Neural cell (in vitro differentiated cells): ENCODE measurements around the gene MAP4K4. TPM values are rescaled to one million over a fixed set of nuclear protein-coding genes. Genes with fewer than 3 reads are reported as not detected.

ENCODE experiments used
- H2AFZ ChIP-seq: fragments of 200-600, 300-800 bp; sonication (generic), shearing (Covaris generic); 2 replicates; pipeline ENCODE4 v1.6.0; 2014; ENCODE audit warnings: low read depth, mild to moderate bottlenecking, antibody characterized with exemption, low read length, moderate library complexity
- H3F3A ChIP-seq: fragments of 200-600 bp; shearing (Covaris generic); 2 replicates; pipeline ENCODE4 v1.6.1; 2016; ENCODE audit warnings: mild to moderate bottlenecking, moderate library complexity, mixed read lengths, antibody characterized with exemption, low read length; ENCODE audit not compliant: insufficient read depth, poor library complexity, severe bottlenecking
- H3K27ac ChIP-seq: fragments of 200-600, 300-800 bp; sonication (generic), shearing (Covaris generic); 2 replicates; pipeline ENCODE4 v1.5.1; 2014; ENCODE audit warnings: mild to moderate bottlenecking, low read length, moderate library complexity
- H3K27me3 ChIP-seq: fragments of 300-800, 200-600 bp; sonication (generic), shearing (Covaris generic); 2 replicates; pipeline ENCODE4 v1.6.0; 2014; ENCODE audit warnings: mild to moderate bottlenecking, low read depth, low read length, moderate library complexity; ENCODE audit not compliant: insufficient read depth
- H3K36me3 ChIP-seq: fragments of 300-800, 200-600 bp; sonication (generic), shearing (Covaris generic); 2 replicates; pipeline ENCODE4 v1.5.1; 2014; ENCODE audit warnings: mild to moderate bottlenecking, antibody characterized with exemption, low read length, moderate library complexity; ENCODE audit not compliant: insufficient read depth
- H3K4me2 ChIP-seq: fragments of 300-800, 200-600 bp; sonication (generic), shearing (Covaris generic); 2 replicates; pipeline ENCODE4 v1.6.0; 2014; ENCODE audit warnings: mild to moderate bottlenecking, low read length
- H3K4me3 ChIP-seq: fragments of 300-800, 200-600 bp; sonication (generic), shearing (Covaris generic); 2 replicates; pipeline ENCODE4 v1.5.1; 2014; ENCODE audit warnings: mild to moderate bottlenecking, low read length, moderate library complexity
- H3K79me2 ChIP-seq: fragments of 200-600 bp; shearing (Covaris generic); replicated peaks from 2 replicates; pipeline ENCODE4 v1.6.0; 2014; ENCODE audit warnings: mild to moderate bottlenecking, low read length, moderate library complexity; ENCODE audit not compliant: insufficient read depth
- H3K9ac ChIP-seq: fragments of 300-800, 200-600 bp; sonication (generic), shearing (Covaris generic); 2 replicates; pipeline ENCODE4 v1.6.1; 2016; ENCODE audit warnings: mild to moderate bottlenecking, low read length, mixed read lengths
- H3K9me2 ChIP-seq: fragments of 200-600 bp; shearing (Covaris generic); 2 replicates; pipeline ENCODE4 v1.6.1; 2016; ENCODE audit warnings: mild to moderate bottlenecking, low read length, mixed read lengths; ENCODE audit not compliant: insufficient read depth
- H3K9me3 ChIP-seq: fragments of 200-600, 300-800 bp; sonication (generic), shearing (Covaris generic); 2 replicates; pipeline ENCODE4 v1.6.1; 2016; ENCODE audit warnings: mild to moderate bottlenecking, mixed run types, low read length, moderate library complexity, mixed read lengths
- H4K20me1 ChIP-seq: fragments of 200-600 bp; shearing (Covaris generic); 2 replicates; pipeline ENCODE4 v1.6.1; 2016; ENCODE audit warnings: mild to moderate bottlenecking, mixed run types; ENCODE audit not compliant: insufficient read depth
- EP300 ChIP-seq: fragments of 450-650 bp; conservative IDR thresholded peaks from 2 replicates; pipeline ENCODE4 v1.6.1; 2014; ENCODE audit warnings: antibody characterized with exemption, mild to moderate bottlenecking, moderate library complexity; ENCODE audit not compliant: poor library complexity, severe bottlenecking
- EZH2 ChIP-seq: fragments of 200-600, 300-800 bp; shearing (Covaris generic), sonication (generic); IDR thresholded peaks from 2 replicates; pipeline ENCODE4 v1.6.1; 2014; ENCODE audit warnings: antibody characterized with exemption, low read length, borderline replicate concordance, mild to moderate bottlenecking; ENCODE audit not compliant: insufficient read depth, poor library complexity, severe bottlenecking
- MXI1 ChIP-seq: fragments of 450-650 bp; conservative IDR thresholded peaks from 2 replicates; pipeline ENCODE4 v1.6.1; 2014; ENCODE audit warnings: antibody characterized with exemption, mild to moderate bottlenecking; ENCODE audit not compliant: poor library complexity, severe bottlenecking
- POLR2AphosphoS5 ChIP-seq: IDR thresholded peaks from 2 replicates; pipeline ENCODE4 v1.6.1; 2012
- RAD21 ChIP-seq: fragments of 450-650 bp; conservative IDR thresholded peaks from 2 replicates; pipeline ENCODE4 v1.6.1; 2014; ENCODE audit warnings: antibody characterized with exemption, mild to moderate bottlenecking, moderate library complexity
- SMC3 ChIP-seq: fragments of 450-650 bp; conservative IDR thresholded peaks from 2 replicates; pipeline ENCODE4 v1.6.1; 2014; ENCODE audit warnings: antibody characterized with exemption, mild to moderate bottlenecking, moderate library complexity; ENCODE audit not compliant: poor library complexity
- TAF1 ChIP-seq: IDR thresholded peaks from 2 replicates; pipeline ENCODE4 v1.6.1; 2012; ENCODE audit warnings: low read depth
- polyA plus RNA-seq: library from polyadenylated mRNA; depleted of rRNA; stranded (reverse); fragments of >200 nt; gene quantifications from 2 replicates; pipeline ENCODE4 v1.2.3, GENCODE V29; 2014
- TF ChIP-seq, protein P1 (sequence below): IDR thresholded peaks from 2 replicates; pipeline ENCODE4 v1.6.1; 2012; ENCODE audit warnings: borderline replicate concordance
- TF ChIP-seq, protein P2 (sequence below): fragments of 450-650 bp; IDR thresholded peaks from 2 replicates; pipeline ENCODE4 v1.5.1; 2014; ENCODE audit warnings: antibody characterized with exemption, mild to moderate bottlenecking, moderate library complexity; ENCODE audit not compliant: poor library complexity, severe bottlenecking

MAP4K4 gene
- polyA plus RNA-seq, 1 donor from 2014 or later = 125 TPM

DNA sequence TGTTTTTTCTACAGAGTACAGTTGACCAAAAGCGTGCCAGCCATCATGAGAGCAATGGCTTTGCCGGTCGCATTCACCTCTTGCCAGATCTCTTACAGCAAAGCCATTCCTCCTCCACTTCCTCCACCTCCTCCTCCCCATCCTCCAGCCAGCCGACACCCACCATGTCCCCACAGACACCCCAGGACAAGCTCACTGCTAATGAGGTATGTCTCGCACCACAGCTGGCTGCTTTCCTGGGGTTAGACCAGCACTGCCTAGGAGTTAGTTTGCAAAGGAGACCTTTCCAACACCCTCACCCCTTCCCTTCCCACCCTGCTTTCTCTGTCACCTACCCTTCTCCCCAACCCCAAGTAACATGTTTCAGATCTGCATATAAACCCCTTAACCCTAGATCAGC is 174.0 kb downstream of the MAP4K4 start:
- Histone ChIP-seq H3K27ac (no peak overlapping the region), H4K20me1 (no peaks in the 10 kb centered on the region), H3K9me3 (no peaks in the 10 kb centered on the region), H2AFZ (no peak overlapping the region), H3F3A (no peaks in the 10 kb centered on the region), H3K36me3 (peaks cover 45% of the 10 kb centered on the region), H3K27me3 (no peaks in the 10 kb centered on the region), H3K4me2 (no peak overlapping the region), H3K9ac (no peak overlapping the region), H3K4me3 (no peak overlapping the region), H3K9me2 (no peaks in the 10 kb centered on the region), H3K79me2 (no peaks in the 10 kb centered on the region)
- TF ChIP-seq POLR2AphosphoS5 (no peak), MXI1 (no peak), RAD21 (no peak), EP300 (no peak), TAF1 (no peak)
- TF ChIP-seq, protein P1, sequence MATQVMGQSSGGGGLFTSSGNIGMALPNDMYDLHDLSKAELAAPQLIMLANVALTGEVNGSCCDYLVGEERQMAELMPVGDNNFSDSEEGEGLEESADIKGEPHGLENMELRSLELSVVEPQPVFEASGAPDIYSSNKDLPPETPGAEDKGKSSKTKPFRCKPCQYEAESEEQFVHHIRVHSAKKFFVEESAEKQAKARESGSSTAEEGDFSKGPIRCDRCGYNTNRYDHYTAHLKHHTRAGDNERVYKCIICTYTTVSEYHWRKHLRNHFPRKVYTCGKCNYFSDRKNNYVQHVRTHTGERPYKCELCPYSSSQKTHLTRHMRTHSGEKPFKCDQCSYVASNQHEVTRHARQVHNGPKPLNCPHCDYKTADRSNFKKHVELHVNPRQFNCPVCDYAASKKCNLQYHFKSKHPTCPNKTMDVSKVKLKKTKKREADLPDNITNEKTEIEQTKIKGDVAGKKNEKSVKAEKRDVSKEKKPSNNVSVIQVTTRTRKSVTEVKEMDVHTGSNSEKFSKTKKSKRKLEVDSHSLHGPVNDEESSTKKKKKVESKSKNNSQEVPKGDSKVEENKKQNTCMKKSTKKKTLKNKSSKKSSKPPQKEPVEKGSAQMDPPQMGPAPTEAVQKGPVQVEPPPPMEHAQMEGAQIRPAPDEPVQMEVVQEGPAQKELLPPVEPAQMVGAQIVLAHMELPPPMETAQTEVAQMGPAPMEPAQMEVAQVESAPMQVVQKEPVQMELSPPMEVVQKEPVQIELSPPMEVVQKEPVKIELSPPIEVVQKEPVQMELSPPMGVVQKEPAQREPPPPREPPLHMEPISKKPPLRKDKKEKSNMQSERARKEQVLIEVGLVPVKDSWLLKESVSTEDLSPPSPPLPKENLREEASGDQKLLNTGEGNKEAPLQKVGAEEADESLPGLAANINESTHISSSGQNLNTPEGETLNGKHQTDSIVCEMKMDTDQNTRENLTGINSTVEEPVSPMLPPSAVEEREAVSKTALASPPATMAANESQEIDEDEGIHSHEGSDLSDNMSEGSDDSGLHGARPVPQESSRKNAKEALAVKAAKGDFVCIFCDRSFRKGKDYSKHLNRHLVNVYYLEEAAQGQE = no peak

DNA sequence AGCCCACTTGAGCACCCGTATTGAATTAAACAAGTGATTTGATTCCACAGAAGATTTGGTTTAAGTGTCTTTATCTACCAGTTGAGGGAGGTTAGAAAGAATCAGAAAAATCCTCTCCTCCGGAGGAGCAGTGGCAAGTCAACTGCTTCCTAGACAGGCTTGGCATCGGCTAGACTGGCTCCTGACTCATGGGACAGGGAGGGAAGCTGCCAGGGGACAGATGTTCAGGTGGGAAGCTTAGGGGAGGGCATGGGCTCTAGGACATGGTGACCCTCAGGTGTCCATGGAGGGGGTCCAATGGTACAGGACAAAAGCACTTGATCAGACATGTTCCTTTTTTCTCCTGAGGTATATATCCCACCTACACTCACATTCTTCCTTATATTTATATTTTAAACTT is 175.0 kb downstream of the MAP4K4 start:
- H3K9me3 ChIP-seq = no peaks in the 10 kb centered on the region
- H3K27me3 ChIP-seq = no peaks in the 10 kb centered on the region
- H3K9ac ChIP-seq = no peak overlapping the region
- no peak overlapping the region for H3K4me2 ChIP-seq
- peaks cover 43% of the 10 kb centered on the region for H3K36me3 ChIP-seq
- no peak overlapping the region for H3K4me3 ChIP-seq
- no peaks in the 10 kb centered on the region for H4K20me1 ChIP-seq
- H2AFZ ChIP-seq = no peak overlapping the region
- H3K79me2 ChIP-seq = no peaks in the 10 kb centered on the region
- H3F3A ChIP-seq = no peaks in the 10 kb centered on the region
- H3K27ac ChIP-seq = no peak overlapping the region
- H3K9me2 ChIP-seq = no peaks in the 10 kb centered on the region
- TF ChIP-seq MXI1 (no peak), EZH2 (no peak), RAD21 (no peak)
- TF ChIP-seq, protein P1 = no peak

DNA sequence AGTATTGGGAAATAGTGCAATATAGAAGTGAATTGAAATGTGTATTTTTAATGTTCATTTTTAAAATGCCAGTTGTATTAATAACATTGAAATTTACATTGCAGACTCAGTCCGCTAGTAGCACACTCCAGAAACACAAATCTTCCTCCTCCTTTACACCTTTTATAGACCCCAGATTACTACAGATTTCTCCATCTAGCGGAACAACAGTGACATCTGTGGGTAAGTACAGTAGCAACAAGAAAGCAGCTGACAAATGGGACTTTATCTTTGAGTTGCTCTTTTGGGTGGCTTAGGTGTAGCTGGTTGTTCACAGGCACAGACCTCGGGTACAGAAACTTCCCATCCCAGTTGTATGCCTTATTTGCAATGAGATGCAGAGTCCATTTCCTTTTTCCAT is 176.0 kb downstream of the MAP4K4 start:
- no peaks in the 10 kb centered on the region for H3F3A ChIP-seq
- H2AFZ ChIP-seq = no peak overlapping the region
- TF ChIP-seq RAD21 (peak; percentile 68), TAF1 (no peak), EP300 (no peak), POLR2AphosphoS5 (no peak), EZH2 (no peak), MXI1 (no peak), SMC3 (peak; percentile 56)
- TF ChIP-seq, protein P2, sequence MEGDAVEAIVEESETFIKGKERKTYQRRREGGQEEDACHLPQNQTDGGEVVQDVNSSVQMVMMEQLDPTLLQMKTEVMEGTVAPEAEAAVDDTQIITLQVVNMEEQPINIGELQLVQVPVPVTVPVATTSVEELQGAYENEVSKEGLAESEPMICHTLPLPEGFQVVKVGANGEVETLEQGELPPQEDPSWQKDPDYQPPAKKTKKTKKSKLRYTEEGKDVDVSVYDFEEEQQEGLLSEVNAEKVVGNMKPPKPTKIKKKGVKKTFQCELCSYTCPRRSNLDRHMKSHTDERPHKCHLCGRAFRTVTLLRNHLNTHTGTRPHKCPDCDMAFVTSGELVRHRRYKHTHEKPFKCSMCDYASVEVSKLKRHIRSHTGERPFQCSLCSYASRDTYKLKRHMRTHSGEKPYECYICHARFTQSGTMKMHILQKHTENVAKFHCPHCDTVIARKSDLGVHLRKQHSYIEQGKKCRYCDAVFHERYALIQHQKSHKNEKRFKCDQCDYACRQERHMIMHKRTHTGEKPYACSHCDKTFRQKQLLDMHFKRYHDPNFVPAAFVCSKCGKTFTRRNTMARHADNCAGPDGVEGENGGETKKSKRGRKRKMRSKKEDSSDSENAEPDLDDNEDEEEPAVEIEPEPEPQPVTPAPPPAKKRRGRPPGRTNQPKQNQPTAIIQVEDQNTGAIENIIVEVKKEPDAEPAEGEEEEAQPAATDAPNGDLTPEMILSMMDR = peak; percentile 65
- H4K20me1 ChIP-seq = no peaks in the 10 kb centered on the region
- no peaks in the 10 kb centered on the region for H3K79me2 ChIP-seq
- no peak overlapping the region for H3K9ac ChIP-seq
- no peak overlapping the region for H3K4me3 ChIP-seq
- no peaks in the 10 kb centered on the region for H3K9me2 ChIP-seq
- no peaks in the 10 kb centered on the region for H3K9me3 ChIP-seq
- H3K27ac ChIP-seq = no peak overlapping the region
- no peaks in the 10 kb centered on the region for H3K27me3 ChIP-seq
- peaks cover 43% of the 10 kb centered on the region for H3K36me3 ChIP-seq
- H3K4me2 ChIP-seq = no peak overlapping the region
